NCI-H2171 (cell line): Measurements from ENCODE around the gene A2ML1.
"Not testable (repeated sequence)": the region's sequence is repeated elsewhere in the genome, so short reads cannot be mapped to it uniquely, and the experiment has no call there.

Experiments used
- DNase-seq: peaks from one replicate; lab custom pipeline; 2025; lab: John Stamatoyannopoulos, UW

A2ML1 gene

GRCh38 chr12:8907513-8907912 lies 85.1 kb downstream of the A2ML1 start:
- DNase-seq, result no peak

GRCh38 chr12:8909752-8910151 lies 87.3 kb downstream of the A2ML1 start:
- DNase-seq, result no peak

GRCh38 chr12:8911606-8912268 lies 89.3 kb downstream of the A2ML1 start:
- DNase-seq, result no peak

- no peak for DNase-seq
These were observed 90.5 kb downstream of the A2ML1 start for GRCh38 chr12:8912914-8913313.

- no peak for DNase-seq
These were observed 91.2 kb downstream of the A2ML1 start for GRCh38 chr12:8913702-8914032.

GRCh38 chr12:8914033-8914715 lies 91.8 kb downstream of the A2ML1 start, which contains the start of gene PHC1:
Gene PHC1, plus strand, starts transcription at chr12:8914509. Its CDS starts 3,169 bp downstream, at chr12:8917678.
- DNase-seq, result peak; percentile 52

- no peak for DNase-seq
These were observed 92.5 kb downstream of the A2ML1 start for GRCh38 chr12:8914716-8915526.

GRCh38 chr12:8916154-8916553 lies 93.7 kb downstream of the A2ML1 start:
- DNase-seq, result no peak

GRCh38 chr12:8917031-8917430 lies 94.6 kb downstream of the A2ML1 start:
- no peak for DNase-seq

GRCh38 chr12:8917751-8918150 lies 95.3 kb downstream of the A2ML1 start:
- DNase-seq, result no peak

- DNase-seq, result not testable (repeated sequence)
These were observed 97.2 kb downstream of the A2ML1 start for GRCh38 chr12:8919643-8920042.

- no peak for DNase-seq
These were observed 100.1 kb downstream of the A2ML1 start for GRCh38 chr12:8922544-8922943.
